HG03378 (cell line): ENCODE results near the gene MAPK11.

Experiments
- ATAC-seq: cut with Tn5 transposase; IDR thresholded peaks from one replicate; pipeline ENCODE4 v1.9.1; 2021; ENCODE audit warnings: mild to moderate bottlenecking, moderate library complexity; ENCODE audit not compliant: unreplicated experiment

The MAPK11 gene

DNA sequence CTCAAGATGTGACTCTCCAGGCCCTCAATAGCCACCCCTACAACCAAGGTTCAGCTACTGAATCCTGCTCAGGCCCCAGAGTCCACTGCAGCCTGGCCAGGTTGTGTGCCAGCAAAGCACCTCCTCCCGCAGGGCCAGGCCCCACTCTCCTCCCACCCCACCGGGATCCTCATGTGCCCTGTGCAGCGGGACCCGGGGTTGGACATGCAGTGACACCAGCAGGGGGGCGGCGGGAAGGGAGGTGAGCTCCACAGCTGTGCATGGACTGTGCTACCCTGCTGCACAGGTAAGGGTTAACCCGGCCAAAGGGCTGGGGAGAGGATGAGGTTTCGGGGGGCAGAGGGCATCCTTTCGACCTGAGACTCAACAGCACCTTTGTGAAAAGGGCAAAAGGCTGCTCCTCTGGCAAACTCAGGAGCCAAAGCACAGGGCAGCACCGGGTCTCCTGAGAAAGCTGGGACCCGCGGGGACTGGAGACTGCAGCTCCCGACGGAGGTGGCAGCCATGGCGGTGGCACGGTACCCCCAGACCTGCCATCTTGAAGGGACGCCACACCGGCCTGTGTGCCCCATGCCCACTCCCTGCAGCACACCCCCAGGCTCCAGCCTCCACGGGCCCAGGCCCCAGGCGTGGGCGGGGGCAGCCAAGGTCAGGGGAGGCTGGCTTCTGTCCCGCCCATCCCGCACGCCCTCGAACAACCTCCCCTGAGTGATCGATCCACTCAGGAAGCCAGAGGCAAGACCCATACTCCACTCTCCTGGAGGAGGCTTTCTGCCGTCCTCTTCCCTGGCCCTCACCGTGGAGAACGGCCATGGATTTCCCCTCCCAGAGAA, 26.7 kb upstream of the MAPK11 start:
- ATAC-seq = no peak

DNA sequence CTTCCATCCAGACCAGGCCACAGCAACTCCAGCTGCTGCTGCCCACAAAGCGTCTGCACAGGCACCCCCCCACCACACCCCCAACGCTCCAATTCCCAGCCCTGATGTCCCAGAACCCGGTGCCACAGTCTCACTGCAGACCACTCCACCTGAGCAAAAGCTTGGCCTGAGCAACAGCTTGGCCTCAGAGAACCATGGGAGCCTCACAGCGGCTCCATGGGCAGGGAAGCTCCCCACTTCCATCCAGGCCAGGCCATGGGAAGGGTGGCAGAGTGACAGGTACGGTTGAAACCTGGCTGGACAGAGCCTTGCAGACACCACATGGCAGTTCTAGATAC, 24.1 kb upstream of the MAPK11 start:
- ATAC-seq = no peak

DNA sequence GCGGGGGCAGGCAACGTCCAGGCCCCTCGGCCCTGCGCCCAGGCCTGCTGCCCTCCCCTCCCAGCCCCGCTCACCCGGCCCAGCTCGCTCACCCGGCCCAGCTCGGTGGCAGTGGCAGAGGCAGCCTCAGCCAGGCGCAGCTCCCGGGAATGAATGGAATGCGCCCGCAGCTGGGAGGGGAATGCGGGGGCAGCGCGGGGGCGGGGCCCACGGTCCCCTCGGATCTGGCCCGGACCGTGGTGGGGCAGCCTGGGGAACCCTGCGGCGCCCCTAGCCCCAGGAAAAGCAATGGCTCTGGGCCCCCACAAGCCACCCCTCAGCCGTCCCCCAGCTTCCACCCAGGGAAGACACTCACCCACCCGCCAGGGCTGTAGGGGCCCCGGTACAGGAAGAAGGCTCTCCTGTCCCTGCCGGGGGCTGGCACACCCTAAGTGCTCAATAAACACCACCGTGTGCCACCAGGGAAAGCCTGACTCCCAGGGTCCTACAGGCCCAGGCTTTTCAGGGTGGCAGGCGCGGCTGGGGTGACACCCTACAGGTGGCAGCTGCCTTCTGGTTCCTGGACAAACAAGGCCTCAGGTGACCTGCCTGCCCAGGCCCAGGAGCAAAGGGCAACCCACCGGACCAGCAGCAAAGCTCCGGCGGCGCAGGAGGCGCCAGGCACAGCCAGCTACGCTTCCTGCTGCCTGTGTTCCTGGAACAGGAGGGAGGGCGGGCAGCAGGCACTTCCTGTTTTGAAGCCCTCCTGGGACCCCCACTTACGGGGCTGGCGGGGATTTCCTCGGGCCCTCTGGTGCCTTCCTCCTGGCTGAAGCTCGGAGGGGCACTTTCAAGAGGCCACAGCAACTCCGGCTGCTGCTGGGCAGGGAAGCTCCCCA, 23.5 kb upstream of the MAPK11 start:
- no peak for ATAC-seq

GRCh38 chr22:50292643-50293440, 22.7 kb upstream of the MAPK11 start:
- no peak for ATAC-seq

- no peak for ATAC-seq
Observed at GRCh38 chr22:50289942-50290630, 19.9 kb upstream of the MAPK11 start.

DNA sequence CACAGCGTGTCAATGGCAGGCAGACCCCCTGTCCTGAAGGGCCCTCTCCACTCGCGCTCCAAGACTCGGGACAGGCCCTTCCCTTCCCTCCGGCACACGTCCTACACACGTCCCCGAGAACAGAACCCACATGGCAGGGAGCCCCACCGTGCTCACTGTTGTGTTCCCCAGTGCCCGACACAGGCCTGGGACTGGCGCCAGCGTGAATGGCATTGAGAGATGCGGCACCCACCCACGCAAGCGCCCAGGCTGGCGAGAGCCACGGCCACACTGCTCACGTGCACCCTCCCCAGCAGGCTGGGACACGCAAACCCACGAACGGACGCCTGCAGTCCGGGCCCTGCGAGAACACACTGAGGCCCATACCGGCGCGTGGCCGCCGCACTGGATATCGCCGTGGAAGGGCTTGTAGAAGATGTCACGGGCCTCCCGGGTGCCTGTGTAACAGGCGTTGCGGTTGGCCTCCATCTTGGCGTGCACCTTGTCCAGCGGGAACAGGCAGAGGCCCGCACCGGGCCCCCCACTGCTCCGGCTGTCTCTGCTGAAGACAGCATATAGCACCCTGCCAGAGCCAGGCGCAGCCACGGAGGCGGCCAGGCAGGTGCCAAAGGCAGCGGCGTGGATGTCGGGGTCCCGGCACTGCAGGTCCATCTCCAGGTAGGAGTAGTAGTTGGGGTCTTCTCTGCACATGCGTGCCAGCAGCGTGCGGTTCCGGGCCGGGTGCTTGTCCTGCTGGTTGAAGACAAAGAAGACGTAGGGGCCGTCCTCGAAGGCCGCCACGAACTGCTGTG, 19.2 kb upstream of the MAPK11 start:
- ATAC-seq = no peak

DNA sequence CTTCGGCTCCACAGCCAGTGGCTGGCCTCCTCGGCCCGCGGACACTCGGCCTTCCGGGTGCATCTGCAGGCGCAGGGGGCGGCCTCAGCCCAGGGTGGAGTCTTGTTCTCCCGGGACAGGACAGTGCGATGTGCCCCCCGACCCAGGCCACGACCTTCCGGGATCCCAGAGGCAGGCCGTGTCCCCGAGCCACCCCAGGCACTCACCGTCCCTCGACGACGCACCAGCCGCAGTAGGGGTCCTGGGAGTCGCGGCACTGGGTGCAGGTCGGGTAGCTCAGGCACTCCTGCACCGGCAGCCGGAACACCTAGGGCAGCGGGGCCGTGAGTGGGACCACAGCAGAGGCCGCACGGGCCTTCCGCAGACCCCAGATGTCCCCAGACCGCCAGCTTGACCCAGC, 17.6 kb upstream of the MAPK11 start:
- no peak for ATAC-seq

DNA sequence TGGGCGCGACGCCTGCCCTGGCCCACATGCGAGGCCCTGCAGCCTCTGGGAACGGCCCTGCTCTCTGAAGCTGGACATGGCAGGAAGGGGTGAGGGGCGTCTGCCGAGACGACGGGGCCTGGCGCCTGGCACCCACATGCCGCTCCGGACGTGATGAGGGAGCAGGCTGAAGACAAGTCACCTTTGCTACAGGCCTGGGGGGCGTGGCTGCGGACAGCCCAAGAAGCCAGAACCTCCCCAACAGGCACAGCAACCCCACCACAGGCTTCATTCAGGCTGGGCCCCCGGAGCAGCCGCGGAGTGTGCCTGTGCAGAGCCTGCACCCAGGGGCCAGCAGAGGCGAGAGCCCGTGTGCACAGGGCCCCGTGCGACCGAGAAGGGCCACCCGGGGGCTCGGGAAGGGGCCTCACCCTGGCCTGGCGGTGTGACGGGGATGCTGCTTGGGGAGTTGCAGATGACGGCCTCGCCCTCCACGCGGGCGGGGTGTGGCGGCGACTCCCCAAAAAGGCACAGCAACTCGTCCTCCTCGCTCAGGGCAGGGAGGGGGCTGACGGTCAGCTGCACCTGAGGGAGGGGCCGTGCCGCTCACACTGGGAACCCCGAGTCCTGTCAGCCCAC, 16.6 kb upstream of the MAPK11 start:
- no peak for ATAC-seq

- ATAC-seq = no peak
Observed at GRCh38 chr22:50286275-50286674, 16.1 kb upstream of the MAPK11 start.

DNA sequence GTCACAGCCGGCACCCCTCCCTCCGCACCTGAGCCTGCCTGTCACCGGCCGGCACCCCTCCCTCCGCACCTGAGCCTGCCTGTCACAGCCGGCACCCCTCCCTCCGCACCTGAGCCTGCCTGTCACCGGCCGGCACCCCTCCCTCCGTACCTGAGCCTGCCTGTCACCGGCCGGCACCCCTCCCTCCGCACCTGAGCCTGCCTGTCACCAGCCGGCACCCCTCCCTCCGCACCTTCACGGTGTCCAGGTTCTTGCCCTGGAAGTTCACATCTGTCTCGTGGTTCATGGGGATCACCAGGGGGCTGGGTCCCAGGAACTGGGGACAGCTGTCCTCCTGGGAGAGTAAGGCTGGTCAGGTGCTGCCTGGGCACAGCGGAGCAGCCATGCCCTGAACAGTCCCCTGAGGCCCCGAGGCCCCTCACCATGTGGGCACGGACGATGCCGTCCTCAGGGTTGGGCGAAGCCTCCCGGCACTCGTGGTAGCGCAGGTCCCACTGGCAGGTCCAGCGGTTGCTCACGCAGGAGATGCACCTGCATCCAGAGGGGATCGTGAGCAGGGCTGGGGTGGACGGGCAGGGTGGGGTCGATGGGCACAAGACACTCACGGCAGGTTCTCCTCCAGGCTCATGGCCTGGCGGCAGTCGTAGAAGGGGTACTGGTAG, 15.5 kb upstream of the MAPK11 start:
- no peak for ATAC-seq

GRCh38 chr22:50284479-50284878, 14.3 kb upstream of the MAPK11 start:
- ATAC-seq = no peak

DNA sequence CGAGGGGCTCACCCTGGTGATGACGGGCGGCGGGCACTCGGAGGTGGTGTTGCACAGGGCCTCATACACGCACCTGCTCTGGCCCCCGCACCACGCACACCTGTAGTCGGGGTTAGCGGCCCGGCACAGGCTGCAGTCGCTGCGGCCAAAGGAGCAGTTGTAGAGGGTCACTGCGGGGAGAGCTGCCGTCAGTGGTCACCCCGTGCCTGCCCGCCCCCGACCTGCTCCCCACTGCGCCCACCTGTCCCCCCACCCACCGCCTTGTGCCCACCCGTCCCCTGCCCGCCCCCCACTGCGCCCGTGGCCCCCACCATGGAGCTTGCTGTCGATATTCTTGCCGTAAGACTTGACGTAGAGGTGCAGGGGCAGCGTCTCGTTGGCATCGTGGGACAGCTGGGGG, 13.6 kb upstream of the MAPK11 start:
- no peak for ATAC-seq

- no peak for ATAC-seq
Observed at GRCh38 chr22:50282361-50283155, 12.4 kb upstream of the MAPK11 start.

- no peak for ATAC-seq
Observed at GRCh38 chr22:50281957-50282356, 11.8 kb upstream of the MAPK11 start.

DNA sequence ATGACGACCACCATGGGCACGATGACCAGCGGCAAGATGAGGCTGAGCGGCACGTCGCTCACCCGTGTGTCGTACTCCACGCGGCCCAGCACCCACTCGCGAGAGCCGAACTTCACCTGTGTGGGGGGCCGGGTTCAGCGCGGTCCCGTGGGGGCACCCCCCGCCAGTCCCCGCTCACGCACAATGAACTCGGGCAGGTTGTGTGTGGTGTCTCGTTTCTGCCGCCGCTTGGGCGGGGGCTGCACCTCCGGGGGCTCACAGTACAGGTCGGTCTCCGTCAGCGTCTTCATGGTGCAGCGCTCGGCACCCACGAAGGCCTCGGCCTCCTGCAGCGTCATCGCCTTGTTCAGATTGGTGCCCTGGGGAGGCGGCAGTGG, 11.2 kb upstream of the MAPK11 start:
- no peak for ATAC-seq

DNA sequence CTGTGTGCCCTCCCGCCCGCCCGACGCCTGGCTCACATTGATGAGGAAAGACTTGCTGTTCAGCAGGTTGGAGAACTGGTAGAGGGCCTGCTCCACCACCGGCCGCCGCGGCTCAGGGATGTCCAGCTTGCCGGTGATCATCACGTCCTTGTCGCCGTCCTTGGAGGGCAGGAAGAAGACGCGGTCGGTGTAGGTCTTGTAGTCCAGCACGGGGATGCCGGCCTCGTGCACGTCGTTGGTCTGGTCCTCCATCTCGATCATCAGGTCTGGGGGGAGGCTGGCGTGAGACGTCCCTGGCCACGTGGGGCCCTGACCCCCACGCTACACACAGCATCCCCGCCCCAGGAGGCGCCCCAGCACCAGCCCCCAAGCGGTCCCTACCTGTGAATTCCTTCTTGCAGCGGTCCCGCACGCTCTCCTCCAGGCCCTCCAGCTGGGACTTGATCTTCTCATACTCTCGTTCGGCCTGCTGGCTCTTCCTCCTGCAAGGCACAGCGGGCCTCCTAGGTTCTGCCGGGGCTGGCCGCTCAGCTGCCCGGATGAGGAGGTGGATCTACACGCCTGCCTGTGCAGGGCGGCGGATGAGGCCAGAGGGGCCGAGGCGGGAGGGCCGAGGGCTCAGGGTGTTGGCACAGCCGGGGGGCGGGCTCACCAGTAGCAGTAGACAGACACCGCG, 10.7 kb upstream of the MAPK11 start:
- ATAC-seq = no peak

- no peak for ATAC-seq
Observed at GRCh38 chr22:50280022-50280707, 10.0 kb upstream of the MAPK11 start.
